HFFc6 (cell line): ENCODE measurements around the gene PLEKHO2. TPM values are rescaled to one million over a fixed set of nuclear protein-coding genes. Genes with fewer than 3 reads are reported as not detected.
"Not testable (repeated sequence)": the region's sequence is repeated elsewhere in the genome, so short reads cannot be mapped to it uniquely, and the experiment has no call there.

Experiments
- DNase-seq: peaks from one replicate; pipeline ENCODE4 v3.0.0-alpha.2; 2018
- H3K27ac Mint-ChIP-seq: 2 replicates; pipeline ENCODE4 v1.8.0; 2020; ENCODE audit warnings: mild to moderate bottlenecking, mixed read lengths
- H3K27me3 Mint-ChIP-seq: 2 replicates; pipeline ENCODE4 v1.8.0; 2021; ENCODE audit warnings: mild to moderate bottlenecking, moderate library complexity, mixed read lengths; ENCODE audit not compliant: insufficient read depth
- H3K36me3 Mint-ChIP-seq: 2 replicates; pipeline ENCODE4 v1.8.0; 2021; ENCODE audit warnings: low read depth, mixed read lengths
- H3K4me1 Mint-ChIP-seq: 2 replicates; pipeline ENCODE4 v1.8.0; 2020; ENCODE audit warnings: low read depth, mixed read lengths
- H3K4me3 Mint-ChIP-seq: 2 replicates; pipeline ENCODE4 v1.8.0; 2020; ENCODE audit warnings: mild to moderate bottlenecking, moderate library complexity, mixed read lengths
- H3K9me3 Mint-ChIP-seq: 2 replicates; pipeline ENCODE4 v1.8.0; 2020; ENCODE audit warnings: mild to moderate bottlenecking, mixed read lengths
- total RNA-seq, 6 experiments: library from RNA; stranded (reverse); fragmentation: NEBNext Ultra II Directional; extraction: Animal tissue kit (Norgen Biotek cat#: 25700); gene quantifications; 2 replicates in 1 of 6; 3 replicates in 5 of 6; pipeline ENCODE4 v1.2.3, GENCODE V29; 2021
- TF ChIP-seq, protein P1 (sequence below): fragments of 200-600 bp; sonication (generic); IDR thresholded peaks from 2 replicates; pipeline ENCODE4 v1.5.0; 2021; ENCODE audit warnings: antibody characterized with exemption, mild to moderate bottlenecking

The PLEKHO2 gene
- total RNA-seq, 6 experiments from 2014 or later, result 23.0 to 28.3 (median 25.4) TPM

DNA sequence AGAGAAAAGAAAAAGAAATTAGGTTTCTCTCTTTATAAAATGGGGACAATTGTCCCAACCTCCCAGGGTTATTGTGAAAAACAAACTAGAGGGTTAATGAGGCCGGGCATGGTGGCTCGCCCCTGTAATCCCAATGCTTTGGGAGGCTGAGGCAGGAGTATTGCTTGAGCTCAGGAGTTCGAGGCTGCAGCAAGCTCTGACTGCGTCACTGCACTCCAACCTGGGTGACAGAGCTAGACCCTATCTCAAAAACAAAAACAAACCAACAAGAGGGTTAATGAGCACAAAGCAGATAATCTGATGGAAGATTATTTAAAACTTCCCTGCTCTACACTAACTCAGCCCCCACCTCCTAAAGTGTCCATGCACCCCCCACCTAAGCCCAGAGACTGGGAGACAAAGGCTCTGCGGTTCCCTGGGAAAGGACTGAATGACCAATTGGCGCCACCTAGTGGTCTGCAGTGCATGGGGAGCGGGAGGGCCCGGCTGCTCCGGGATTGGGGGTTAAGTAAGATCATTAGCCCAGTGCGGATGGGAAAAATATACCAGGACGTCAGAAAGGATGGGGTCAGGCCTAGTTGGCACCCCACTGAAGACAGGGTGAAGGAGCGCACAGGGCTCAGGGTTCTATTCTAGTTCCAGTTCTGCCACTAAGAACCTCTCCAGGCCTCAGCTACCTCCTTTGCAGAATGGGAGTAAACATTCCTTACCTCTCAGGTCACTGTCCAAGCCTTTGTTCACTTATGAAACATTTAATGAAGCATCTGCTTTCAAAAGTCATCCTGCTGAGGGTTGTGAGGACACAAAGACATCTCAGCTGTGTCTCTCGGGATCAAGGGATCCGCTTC is 31.8 kb upstream of the PLEKHO2 start:
- DNase-seq, result peak; percentile 45
- Mint-ChIP-seq H3K4me1 (peaks cover 9% of the 10 kb centered on the region), H3K27me3 (peaks cover 10% of the 10 kb centered on the region), H3K4me3 (no peak overlapping the region), H3K36me3 (no peaks in the 10 kb centered on the region), H3K27ac (no peak overlapping the region; the same call in 1 of the 2 replicates), H3K9me3 (no peaks in the 10 kb centered on the region)
- TF ChIP-seq, protein P1, sequence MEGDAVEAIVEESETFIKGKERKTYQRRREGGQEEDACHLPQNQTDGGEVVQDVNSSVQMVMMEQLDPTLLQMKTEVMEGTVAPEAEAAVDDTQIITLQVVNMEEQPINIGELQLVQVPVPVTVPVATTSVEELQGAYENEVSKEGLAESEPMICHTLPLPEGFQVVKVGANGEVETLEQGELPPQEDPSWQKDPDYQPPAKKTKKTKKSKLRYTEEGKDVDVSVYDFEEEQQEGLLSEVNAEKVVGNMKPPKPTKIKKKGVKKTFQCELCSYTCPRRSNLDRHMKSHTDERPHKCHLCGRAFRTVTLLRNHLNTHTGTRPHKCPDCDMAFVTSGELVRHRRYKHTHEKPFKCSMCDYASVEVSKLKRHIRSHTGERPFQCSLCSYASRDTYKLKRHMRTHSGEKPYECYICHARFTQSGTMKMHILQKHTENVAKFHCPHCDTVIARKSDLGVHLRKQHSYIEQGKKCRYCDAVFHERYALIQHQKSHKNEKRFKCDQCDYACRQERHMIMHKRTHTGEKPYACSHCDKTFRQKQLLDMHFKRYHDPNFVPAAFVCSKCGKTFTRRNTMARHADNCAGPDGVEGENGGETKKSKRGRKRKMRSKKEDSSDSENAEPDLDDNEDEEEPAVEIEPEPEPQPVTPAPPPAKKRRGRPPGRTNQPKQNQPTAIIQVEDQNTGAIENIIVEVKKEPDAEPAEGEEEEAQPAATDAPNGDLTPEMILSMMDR, result peak; percentile 95

DNA sequence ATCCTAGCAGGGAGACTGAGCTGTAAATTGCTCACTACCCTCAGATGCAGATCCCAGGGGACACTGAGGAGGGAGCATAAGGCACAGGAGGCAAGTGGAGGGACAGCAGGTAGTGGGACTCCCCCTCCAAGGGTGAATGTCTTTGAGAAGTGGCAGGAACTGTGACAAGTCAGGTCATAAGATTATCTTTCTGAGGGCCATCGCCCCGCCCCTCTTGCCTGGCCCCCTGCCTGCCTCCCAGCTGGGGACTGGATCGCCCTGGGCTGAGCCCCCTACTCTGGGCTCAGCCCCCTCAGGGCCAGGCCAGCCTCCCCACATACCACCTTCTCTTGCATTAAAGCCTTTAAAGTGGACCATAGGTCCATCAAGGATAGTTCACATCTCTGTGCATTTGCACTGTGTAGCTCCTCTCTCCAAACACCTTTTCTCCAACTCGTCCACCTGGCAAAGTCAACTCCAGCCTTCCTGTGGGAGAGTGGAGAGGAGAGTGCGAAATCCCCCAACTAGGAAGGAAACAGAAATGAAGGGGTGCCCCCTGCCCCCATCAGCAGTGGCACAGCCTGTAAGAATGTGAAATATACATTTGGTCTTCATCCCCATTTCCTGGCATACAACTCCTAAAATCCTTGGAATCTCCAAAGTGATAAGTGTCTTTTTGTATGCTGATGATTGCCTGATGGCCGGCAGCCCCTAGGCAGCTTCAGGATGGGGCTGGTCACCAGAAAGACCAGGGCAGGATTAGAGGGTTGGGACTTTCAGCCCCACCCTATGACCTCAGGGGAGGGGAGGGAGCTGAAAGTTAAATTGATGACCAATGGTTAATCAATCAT is 31.0 kb upstream of the PLEKHO2 start:
- Mint-ChIP-seq H3K27me3 (peaks cover 10% of the 10 kb centered on the region), H3K4me1 (peaks cover 9% of the 10 kb centered on the region), H3K36me3 (no peaks in the 10 kb centered on the region), H3K4me3 (no peak overlapping the region), H3K27ac (no peak overlapping the region; the same call in 1 of the 2 replicates), H3K9me3 (no peaks in the 10 kb centered on the region)
- TF ChIP-seq, protein P1, result no peak
- DNase-seq, result no peak

DNA sequence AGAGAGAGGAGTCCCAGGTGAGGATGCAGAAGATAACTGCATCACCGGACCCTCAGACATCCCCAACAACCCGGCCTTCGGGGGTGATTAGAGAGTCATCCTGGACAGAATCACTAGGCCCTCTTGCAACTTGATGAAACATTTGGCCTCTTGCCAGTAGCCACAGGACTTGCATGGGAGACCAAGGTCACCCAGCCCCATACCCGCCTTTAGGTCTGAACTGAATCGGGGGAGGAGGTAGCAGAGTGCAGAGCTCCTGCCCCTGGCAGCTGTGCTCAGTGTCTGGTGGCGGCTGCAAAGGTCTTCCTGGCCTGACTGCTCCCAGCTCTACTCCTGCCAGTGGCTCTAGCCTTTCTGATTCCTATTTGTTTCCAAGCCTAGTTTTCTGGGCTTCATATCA is 28.6 kb upstream of the PLEKHO2 start:
- H3K4me3 Mint-ChIP-seq, result no peak overlapping the region
- H3K27ac Mint-ChIP-seq, result no peak overlapping the region
- no peaks in the 10 kb centered on the region for H3K9me3 Mint-ChIP-seq
- H3K36me3 Mint-ChIP-seq, result no peaks in the 10 kb centered on the region
- H3K4me1 Mint-ChIP-seq, result peaks cover 9% of the 10 kb centered on the region
- H3K27me3 Mint-ChIP-seq, result peaks cover 6% of the 10 kb centered on the region; the same call in 1 of the 2 replicates
- no peak for DNase-seq
- TF ChIP-seq, protein P1, result no peak

DNA sequence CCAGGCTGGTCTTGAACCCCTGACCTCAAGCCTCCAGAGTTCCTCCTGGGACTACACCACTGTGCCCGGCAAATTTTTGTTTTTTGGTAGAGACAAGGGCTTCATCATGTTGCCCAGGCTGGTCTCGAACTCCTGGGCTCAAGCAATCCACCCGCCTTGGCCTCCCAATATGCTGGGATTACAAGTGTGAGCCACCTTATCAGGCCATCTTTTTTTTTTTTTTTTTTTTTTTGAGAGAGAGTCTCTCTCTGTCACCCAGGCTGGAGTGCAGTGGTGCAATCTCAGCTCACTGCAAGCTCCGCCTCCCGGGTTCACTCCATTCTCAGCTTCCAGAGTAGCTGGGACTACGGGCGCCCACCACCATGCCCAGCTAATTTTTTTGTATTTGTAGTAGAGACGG is 27.4 kb upstream of the PLEKHO2 start:
- not testable (repeated sequence) for H3K4me3 Mint-ChIP-seq, H3K27me3 Mint-ChIP-seq, DNase-seq

DNA sequence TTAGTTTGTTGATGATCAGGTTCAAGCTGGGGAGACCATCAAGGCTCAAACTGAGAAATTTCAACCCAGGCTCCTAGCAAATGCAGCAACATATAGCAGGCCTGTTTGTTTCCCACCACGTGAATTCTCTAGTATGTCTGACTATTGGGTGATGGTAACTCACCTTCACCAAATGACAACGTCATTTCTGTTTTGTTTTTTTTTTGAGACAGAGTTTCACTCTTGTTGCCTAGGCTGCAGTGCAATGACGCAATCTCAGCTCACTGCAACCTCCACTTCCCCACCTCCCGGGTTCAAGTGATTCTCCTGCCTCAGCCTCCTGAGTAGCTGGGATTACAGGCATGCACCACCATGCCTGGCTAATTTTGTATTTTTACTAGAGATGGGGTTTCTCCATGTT is 26.8 kb upstream of the PLEKHO2 start:
- H3K9me3 Mint-ChIP-seq, result not testable (repeated sequence)

More for the DNA sequence above, 27.4 kb upstream of the PLEKHO2 start:
- H3K9me3 Mint-ChIP-seq, H3K36me3 Mint-ChIP-seq, H3K4me1 Mint-ChIP-seq, H3K27ac Mint-ChIP-seq: not testable (repeated sequence)

DNA sequence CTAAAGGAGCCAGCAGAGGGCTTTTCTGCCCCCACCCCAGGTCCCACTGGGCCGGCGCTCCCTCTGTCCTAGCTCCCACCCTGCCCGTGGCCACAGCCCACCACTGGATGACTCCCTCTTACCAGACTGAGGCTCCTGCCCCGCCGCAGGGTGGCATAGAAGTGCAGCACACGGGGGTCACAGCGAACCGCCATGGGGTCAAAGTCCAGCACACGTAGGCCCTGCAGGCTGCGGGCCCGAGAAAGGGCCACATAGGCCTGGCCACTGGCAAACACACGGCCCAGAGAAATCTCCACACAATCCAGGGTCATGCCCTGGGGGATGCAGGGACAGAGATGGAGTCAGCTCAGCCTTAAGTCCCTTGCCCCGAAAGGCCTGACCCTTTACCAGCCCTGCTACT is 25.3 kb upstream of the PLEKHO2 start:
- DNase-seq, result no peak
- H3K36me3 Mint-ChIP-seq, result peaks cover 4% of the 10 kb centered on the region; the same call in 1 of the 2 replicates

More for the DNA sequence above, 26.8 kb upstream of the PLEKHO2 start:
- not testable (repeated sequence) for H3K36me3 Mint-ChIP-seq, H3K4me3 Mint-ChIP-seq, DNase-seq, H3K27me3 Mint-ChIP-seq, H3K4me1 Mint-ChIP-seq, H3K27ac Mint-ChIP-seq

More for the DNA sequence above, 25.3 kb upstream of the PLEKHO2 start:
- H3K4me1 Mint-ChIP-seq, result no peaks in the 10 kb centered on the region
- no peaks in the 10 kb centered on the region for H3K9me3 Mint-ChIP-seq
- H3K27me3 Mint-ChIP-seq, result no peaks in the 10 kb centered on the region; the same call in 1 of the 2 replicates
- H3K4me3 Mint-ChIP-seq, result no peak overlapping the region
- TF ChIP-seq, protein P1, result no peak
- no peak overlapping the region for H3K27ac Mint-ChIP-seq
